Putamen (tissue), 1 donor: ENCODE data around the gene PLCL2.

Source experiments
- DNase-seq: peaks from one replicate; pipeline ENCODE4 v3.0.0-alpha.2; 2016; ENCODE audit warnings: low spot score

PLCL2 gene

GRCh38 chr3:16884748-16885592 lies at the start of gene PLCL2:
TSS of gene PLCL2 (plus strand) at chr3:16884955. CDS start at chr3:16885040, 85 bp downstream.
- no peak for DNase-seq

DNA sequence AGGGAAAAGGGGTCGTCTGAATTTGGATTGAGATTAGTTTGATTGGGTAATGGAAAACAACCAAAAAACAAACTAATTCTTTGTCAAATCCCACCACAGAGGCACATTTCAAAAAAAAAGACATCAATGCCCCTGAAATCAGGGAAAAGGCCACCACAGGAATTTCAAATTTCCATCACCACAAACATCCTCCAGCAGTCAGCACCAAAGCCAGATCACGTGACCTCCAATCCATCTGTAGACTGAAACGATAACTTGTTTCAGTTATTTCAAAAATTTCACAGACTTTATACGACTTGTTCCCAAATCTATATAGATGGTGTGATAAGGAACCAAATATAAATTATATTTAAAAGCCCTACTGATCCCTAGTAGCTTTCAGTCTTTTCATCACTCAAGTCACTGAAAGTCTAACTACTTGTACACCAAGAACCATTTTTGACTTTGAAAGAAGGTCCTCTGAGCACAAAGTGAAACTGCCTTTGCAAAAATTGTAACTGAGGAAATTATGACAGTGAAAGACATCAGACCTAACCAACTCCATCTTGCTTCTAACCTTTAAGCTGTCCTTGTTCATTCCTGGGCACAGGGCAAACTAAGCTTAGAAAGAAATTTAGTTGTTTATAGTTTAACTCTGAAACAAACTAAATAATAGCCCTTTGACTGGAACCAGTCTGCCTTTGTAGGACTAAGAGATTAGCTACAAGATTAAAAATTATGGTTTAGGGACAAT lies 48.1 kb upstream of the PLCL2 start:
- no peak for DNase-seq

DNA sequence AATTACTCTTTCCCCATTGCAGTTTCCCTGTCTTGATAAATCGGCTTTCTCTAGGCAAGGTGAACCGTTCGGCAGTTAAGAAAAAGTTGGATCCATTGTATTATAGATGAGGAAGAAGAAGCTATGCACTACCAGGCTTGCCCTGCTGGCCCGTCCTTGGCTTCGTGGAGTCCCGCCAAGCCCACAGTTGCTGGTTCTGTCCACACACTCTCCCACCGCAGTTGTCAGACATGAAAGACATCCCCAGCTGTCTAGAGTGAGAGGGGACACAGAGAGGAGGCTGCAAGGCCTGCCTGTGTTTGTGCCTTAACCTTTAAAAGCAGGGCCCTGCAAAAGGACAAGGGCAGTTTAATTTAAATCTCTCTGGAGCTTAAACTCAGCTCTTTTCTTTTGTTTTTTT lies 47.2 kb upstream of the PLCL2 start:
- no peak for DNase-seq

GRCh38 chr3:16838561-16838960 lies 46.2 kb upstream of the PLCL2 start:
- no peak for DNase-seq

GRCh38 chr3:16839271-16840100 lies 45.3 kb upstream of the PLCL2 start:
- no peak for DNase-seq

GRCh38 chr3:16840101-16840424 lies 44.7 kb upstream of the PLCL2 start:
- DNase-seq, result no peak

DNA sequence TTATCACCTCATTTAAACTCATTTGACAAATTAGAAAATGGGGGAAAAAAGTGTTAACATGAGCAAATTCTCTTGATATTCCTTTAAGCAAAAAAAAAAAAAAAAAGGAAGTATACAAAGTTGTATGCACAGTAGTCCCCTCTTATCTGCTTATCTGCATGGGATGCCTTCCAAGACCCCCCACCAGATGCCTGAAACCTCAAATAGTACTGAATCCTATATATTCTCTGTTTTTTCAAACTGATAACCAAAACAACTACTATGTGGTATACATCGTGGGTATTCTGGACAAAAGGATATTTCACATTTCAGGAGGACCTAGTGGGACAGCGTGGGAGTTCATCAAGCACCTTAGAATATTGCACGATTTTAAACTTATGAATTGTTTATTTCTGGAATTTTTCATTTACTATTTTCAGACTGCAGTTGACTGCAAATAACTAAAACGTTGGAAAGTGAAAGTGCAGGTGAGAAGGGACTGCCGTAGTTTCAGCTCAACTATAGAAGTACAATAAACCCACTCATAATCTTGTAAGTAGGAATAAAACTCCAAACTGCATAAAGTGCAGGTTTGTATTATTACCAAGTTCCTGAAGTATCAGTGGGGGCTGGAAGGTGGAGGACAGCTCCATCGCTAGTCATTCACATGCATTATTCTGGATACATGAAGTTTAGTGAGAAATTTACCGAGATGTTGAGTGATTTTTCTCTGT lies 43.6 kb upstream of the PLCL2 start:
- DNase-seq, result no peak

GRCh38 chr3:16841904-16842271 lies 42.9 kb upstream of the PLCL2 start:
- no peak for DNase-seq

GRCh38 chr3:16842272-16843270 lies 42.2 kb upstream of the PLCL2 start:
- DNase-seq, result no peak

- DNase-seq, result no peak
These were observed 40.5 kb upstream of the PLCL2 start for GRCh38 chr3:16844222-16844621.

DNA sequence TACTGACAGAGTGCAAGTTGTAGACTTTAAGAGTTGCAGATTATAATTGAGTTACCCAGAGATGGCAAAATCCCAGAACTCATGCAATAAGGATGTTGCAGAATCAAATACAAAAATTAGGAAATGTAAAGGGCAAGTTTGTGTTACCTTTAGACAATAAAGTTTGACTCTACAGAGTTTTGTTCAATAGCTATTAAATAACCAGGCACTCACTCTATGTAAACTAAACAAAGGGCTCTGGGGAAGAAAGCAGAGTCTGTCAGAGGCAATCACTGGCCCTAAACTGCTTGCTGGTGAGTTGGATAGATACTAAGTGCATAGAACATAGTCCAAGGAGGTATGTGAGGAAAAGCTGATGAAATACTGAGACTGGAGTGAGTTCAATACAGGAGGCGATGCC lies 40.0 kb upstream of the PLCL2 start:
- no peak for DNase-seq

- DNase-seq, result no peak
These were observed 38.2 kb upstream of the PLCL2 start for GRCh38 chr3:16846373-16847080.

DNA sequence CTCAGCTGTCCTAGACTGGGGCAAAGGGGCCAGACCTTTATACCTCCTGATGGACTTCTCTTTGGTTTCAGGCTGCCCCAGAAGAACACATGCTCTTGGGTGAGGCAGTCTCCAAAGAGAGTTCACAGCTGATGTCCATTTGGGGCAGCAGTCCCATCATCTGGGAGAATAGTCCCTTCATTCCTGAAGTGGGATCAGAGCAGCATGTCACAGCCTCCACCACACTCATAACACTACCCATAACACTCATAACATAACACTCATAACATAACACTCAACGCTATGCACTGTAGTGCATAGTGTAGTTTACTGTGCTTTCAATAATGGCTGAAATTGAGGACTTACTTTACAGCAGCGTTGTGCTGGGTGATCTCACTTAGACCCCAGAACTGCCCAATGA lies 36.7 kb upstream of the PLCL2 start:
- DNase-seq, result no peak

- DNase-seq, result peak; percentile 67
These were observed 35.5 kb upstream of the PLCL2 start for GRCh38 chr3:16849229-16849628.

DNA sequence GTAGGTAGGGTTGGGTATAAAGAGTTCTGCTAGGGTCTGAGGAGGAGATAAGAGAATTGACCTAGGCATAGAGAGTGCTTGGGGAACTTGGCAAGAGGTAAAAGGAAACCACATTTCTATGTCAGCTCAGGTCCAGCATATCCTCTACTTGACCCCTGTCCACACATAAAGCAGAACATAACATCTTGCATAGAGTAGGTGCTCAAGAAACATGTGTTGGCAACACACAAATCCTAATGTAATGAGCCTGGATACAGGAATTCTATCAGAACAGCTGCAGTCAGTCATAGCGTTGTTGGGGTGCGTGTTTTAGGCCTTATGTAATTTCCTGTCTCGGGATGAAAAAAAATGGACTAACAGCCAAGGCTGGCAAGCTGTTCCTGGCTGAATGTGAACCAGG lies 35.0 kb upstream of the PLCL2 start:
- no peak for DNase-seq

GRCh38 chr3:16855497-16855896 lies 29.3 kb upstream of the PLCL2 start:
- no peak for DNase-seq

- DNase-seq, result no peak
These were observed 24.5 kb upstream of the PLCL2 start for GRCh38 chr3:16860234-16860633.

- DNase-seq, result no peak
These were observed 23.3 kb upstream of the PLCL2 start for GRCh38 chr3:16861432-16861831.

DNA sequence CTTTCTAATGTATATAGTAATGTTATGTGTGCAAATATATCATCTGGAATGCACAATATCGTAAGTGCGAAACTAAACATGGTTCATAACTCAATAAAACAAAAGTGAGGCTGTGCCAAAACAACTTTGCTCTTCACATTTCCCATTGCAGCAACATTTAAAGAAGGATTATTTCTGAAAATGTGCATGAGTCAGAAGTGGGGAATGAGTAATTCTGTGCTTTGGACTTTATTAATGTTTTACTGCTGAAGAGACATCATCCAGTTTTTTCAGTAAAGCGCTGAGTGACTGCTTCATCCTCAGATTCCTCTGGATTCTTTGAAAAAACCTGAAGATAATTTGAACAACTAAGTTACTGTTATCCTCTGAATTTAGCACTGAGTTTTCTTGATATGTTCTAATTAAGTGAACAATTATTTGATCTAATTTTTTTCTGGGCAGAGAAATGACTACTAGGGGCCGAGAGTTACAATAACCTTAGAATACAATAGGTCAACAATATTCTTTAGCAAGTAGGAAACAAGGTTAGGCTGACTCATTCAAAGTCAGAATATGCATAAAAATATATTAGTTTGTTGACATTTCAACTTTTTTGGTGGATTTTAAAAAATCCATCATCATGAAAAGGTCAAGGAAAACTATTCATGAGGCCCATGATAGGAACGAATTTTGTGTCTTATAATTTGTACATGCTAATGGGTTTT lies 20.0 kb upstream of the PLCL2 start:
- no peak for DNase-seq

DNA sequence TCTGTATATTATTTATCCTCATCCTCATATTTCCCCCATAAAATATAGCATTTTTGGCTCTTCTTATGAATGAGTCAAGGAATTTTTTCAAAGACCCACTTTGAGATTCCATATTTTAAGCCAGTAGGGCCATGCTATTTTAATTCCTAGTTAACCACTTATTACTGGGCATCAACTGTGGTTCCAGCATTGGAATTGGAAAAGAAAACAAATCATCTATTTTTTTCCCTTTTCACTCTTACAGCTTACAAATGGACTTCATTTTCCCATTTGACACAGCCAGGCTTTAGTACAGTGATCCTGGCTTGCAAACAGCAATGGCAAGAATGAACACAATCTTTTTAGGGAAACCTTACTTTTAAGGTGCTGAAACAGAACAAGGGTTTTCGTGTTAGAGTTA lies 19.4 kb upstream of the PLCL2 start:
- DNase-seq, result no peak
